Ovary (tissue), 3 donors: ENCODE data around the gene MORN1.

Experiments
- EP300 ChIP-seq: sonication (generic); formaldehyde crosslinking; IDR thresholded peaks from one replicate; pipeline ENCODE4 v1.6.1; 2017; ENCODE audit warnings: antibody characterized with exemption
- POLR2A ChIP-seq: fragments of 450-650 bp; IDR thresholded peaks from one replicate; pipeline ENCODE4 v1.6.1; 2017; ENCODE audit warnings: antibody characterized with exemption, mild to moderate bottlenecking, moderate library complexity
- TF ChIP-seq, protein P1 (sequence below), 3 donors: fragments of 450-650 bp in 2 of 3; fragments of 200-600 bp in 1 of 3; IDR thresholded peaks; one replicate each; pipeline versions ENCODE4 v1.5.1 to v1.8.0; 2016 to 2022; ENCODE audit warnings: antibody characterized with exemption in 3 of 3, mild to moderate bottlenecking in 1 of 3
- donor health status: DM: no; HTN: no; CAD: no.

DNA sequence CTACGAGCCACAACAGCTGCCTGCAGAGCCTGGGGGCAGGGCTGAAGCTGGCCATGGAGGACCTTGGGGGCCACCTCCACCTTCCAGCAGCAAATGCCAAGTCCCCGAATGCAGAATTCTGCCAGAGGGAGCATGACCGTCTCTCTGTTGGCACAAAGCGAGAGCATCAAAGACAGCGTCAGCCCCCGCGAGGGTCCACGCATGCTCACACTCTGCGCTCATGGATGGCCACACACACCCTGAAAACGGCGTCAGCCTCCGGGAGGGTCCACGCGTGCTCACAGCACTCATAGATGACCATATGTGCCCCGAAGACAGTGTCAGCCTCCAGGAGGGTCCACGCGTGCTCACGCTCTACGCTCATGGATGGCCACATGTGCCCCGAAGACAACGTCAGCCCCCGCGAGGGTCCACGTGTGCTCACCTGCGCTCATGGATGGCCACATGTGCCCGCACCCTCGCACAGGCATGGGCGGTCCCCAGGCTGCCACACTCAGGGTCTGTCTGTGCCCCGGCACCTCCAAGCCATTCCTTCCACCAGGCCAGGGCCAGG, 46.5 kb downstream of the MORN1 start:
- TF ChIP-seq POLR2A (no peak), EP300 (no peak)
- TF ChIP-seq, protein P1, sequence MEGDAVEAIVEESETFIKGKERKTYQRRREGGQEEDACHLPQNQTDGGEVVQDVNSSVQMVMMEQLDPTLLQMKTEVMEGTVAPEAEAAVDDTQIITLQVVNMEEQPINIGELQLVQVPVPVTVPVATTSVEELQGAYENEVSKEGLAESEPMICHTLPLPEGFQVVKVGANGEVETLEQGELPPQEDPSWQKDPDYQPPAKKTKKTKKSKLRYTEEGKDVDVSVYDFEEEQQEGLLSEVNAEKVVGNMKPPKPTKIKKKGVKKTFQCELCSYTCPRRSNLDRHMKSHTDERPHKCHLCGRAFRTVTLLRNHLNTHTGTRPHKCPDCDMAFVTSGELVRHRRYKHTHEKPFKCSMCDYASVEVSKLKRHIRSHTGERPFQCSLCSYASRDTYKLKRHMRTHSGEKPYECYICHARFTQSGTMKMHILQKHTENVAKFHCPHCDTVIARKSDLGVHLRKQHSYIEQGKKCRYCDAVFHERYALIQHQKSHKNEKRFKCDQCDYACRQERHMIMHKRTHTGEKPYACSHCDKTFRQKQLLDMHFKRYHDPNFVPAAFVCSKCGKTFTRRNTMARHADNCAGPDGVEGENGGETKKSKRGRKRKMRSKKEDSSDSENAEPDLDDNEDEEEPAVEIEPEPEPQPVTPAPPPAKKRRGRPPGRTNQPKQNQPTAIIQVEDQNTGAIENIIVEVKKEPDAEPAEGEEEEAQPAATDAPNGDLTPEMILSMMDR (IDR thresholded peaks at IDR 0.05) = no peak
